Measurements from ENCODE around the gene KCNK7. TPM values are rescaled to one million over a fixed set of nuclear protein-coding genes. Genes with fewer than 3 reads are reported as not detected.
A peak's percentile ranks its signal among the peaks of the same experiment; 100 is the strongest.

Gene KCNK7
- total RNA-seq, 4 donors from 2014 or later: 1.1 to 1.7 (median 1.5) TPM; not detected in 1

DNA sequence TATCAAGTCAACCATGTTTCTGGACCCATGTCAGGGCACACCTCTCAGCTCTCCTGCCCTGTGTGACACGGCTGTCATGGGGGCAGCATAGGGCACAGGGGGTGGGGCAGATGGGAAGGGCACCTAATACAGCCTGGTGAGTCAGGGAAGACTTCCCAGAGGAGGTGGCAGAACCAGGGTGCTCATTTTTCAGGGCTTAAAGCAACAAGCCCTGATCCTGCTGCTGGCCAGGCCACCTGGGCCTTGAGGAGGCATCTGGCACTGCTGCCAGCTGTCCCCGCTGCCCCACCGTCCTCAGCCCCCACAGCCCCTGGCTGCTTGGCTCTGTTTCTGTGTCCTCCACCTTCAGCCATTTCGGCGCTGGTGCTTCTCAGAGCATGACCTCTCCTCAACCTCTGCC is 14.1 kb upstream of the KCNK7 start:
- TF ChIP-seq, protein P1, sequence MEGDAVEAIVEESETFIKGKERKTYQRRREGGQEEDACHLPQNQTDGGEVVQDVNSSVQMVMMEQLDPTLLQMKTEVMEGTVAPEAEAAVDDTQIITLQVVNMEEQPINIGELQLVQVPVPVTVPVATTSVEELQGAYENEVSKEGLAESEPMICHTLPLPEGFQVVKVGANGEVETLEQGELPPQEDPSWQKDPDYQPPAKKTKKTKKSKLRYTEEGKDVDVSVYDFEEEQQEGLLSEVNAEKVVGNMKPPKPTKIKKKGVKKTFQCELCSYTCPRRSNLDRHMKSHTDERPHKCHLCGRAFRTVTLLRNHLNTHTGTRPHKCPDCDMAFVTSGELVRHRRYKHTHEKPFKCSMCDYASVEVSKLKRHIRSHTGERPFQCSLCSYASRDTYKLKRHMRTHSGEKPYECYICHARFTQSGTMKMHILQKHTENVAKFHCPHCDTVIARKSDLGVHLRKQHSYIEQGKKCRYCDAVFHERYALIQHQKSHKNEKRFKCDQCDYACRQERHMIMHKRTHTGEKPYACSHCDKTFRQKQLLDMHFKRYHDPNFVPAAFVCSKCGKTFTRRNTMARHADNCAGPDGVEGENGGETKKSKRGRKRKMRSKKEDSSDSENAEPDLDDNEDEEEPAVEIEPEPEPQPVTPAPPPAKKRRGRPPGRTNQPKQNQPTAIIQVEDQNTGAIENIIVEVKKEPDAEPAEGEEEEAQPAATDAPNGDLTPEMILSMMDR (IDR thresholded peaks at IDR 0.05): no peak
- ATAC-seq (ENCODE audit: low FRiP score): no peak

DNA sequence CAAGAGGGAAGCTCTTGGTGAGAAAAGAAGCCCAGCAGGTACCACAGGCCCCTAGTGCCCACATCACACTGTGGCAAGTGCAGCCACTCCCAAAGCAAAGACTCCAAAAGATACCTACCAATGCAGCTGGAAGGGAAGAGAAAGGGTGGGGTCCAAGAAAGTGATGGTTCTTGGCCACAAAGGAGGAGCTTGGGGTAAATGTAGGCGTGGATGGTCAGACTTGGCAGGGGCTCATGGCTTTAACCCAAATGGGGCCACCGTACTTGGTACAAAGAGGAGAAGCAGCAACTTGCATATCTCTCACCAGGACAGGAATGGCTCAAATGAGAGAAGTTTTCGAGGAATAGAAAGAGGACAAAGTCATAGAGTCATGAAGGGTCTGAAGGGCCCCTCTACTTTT is 13.6 kb upstream of the KCNK7 start:
- TF ChIP-seq, protein P1 (IDR thresholded peaks at IDR 0.05): no peak
- no peak for ATAC-seq (ENCODE audit: low FRiP score)
- DNase-seq (ENCODE audit: low spot score): no peak

More for the DNA sequence above, 14.1 kb upstream of the KCNK7 start:
- no peak for DNase-seq (ENCODE audit: low spot score)

DNA sequence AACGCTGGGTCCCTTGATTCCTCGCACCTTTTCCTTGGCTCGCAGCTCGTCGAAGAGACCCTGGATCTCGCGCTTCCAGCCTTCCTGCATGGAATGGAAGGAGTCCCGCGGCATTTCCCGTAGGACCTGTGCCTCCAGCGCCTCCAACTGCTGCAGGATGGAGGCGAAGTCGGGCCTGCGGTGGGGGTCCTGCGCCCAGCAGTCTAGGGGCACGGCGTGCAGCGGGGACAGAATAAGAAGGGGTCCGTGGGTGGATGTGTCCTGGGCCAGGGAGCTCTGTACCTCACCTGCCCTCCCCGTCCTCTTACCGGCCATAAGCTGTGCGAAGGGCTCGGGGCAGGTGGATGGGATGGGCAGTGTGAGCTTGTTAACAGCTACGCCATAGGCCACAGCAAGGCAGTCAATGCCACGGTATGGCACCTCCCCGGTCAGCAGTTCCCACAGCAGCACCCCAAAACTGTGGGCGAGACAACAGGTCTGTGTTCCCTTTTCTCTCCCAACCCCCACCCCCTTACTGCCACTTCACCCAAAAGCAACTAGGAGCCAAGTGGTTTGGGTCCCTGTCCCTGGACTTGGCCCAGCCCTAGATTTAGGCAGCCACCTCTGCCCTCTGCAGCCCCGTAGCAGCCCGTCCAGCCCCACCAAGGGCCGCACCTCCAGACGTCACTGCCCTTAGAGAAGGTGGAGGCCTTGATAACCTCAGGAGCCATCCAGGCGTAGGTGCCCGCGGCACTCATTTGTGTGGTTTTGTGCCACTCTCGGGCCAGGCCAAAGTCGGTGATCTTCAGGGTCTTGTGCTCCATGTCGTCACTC is 12.2 kb upstream of the KCNK7 start:
- DNase-seq (ENCODE audit: low spot score): no peak
- ATAC-seq (ENCODE audit: low FRiP score): no peak
- TF ChIP-seq, protein P1 (IDR thresholded peaks at IDR 0.05): no peak

DNA sequence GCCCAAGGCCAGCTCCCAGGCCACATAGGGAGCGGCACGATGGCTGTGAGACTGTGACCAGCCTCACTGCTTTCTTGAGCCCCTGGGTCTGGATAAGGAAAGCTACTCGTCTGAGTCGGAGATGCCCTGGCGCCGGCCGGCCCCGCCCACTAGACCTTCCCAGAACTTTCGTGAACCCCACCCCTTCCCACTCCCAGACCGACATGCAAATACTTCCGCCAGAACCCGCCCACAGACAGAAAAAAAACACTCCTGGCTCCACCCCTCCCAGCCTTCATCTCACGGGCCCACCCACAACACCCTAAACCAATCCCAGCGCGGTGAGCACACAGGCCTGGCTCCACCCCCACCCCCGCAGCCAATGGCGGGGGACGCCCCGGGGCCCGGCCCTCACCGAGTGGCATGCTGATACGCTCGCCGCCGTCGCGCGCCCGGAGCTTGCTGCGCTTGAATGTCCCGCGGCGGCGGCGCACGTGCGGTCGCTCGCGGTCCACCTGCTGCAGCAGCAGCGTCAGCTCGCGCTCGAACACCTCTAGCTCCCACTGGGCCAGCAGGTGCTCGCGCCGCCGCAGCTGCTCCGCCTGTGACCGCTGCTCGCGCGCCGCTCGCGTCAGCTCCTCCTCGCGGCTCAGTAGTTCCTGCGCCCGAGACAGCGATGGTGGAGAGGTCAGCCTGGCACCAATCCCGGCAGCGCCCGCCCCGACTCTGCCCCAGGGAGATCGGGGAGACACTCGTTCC is 11.4 kb upstream of the KCNK7 start:
- peak; percentile 94 for ATAC-seq (ENCODE audit: low FRiP score)
- TF ChIP-seq, protein P1 (IDR thresholded peaks at IDR 0.05): no peak
- DNase-seq (ENCODE audit: low spot score): peak; percentile 79

DNA sequence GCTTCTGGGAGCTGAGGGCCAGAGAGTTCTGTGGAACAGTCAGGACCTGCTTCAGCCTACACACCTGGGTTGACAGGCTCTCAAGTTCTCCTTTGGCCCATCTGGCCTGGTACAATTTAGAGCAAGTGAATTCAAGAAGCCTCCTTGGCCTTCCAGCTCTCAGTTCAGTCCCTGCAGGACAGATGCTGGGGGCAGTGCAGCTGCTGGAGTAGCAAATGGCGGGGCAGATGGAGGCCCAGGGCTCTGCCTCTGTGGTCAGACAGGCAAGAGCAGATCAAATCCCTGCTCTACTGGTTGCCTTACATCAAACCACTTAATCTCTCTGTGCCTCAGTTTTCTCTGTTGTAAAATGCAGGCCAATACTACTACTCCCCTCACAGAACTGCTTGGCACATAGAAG is 8.7 kb upstream of the KCNK7 start:
- ATAC-seq (ENCODE audit: low FRiP score): no peak
- TF ChIP-seq, protein P1 (IDR thresholded peaks at IDR 0.05): no peak
- no peak for DNase-seq (ENCODE audit: low spot score)

DNA sequence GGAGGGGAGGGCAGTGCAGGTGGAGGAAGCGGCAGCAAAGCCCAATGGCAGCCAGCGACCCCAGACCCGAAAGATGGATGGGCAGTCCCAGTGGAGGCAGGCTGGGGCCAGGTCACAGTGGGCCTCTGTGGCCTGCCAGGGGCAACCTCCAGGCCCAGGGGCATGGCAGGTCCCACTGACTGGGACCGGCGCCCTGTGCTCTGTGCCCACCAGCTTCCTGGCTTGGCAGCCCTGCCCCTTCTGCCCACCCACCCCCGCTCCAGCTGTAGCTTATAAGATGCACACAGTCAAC is 4.3 kb upstream of the KCNK7 start:
- ATAC-seq (ENCODE audit: low FRiP score) (no peak), DNase-seq (ENCODE audit: low spot score) (no peak)
- TF ChIP-seq, protein P1 (IDR thresholded peaks at IDR 0.05): no peak
